ENCODE results near the gene TOX4. TPM values are rescaled to one million over a fixed set of nuclear protein-coding genes. Genes with fewer than 3 reads are reported as not detected.
"Not testable (repeated sequence)": the region's sequence is repeated elsewhere in the genome, so short reads cannot be mapped to it uniquely, and the experiment has no call there.

TOX4 gene
- total RNA-seq, 2 donors from 2014 or later, result 78.5 to 81.7 TPM

- H3K4me1 Mint-ChIP-seq, result no peaks in the 10 kb centered on the region
- no peaks in the 10 kb centered on the region for H3K9me3 Mint-ChIP-seq
- ATAC-seq (replicated peaks), result no peak
- no peaks in the 10 kb centered on the region for H3K36me3 Mint-ChIP-seq (ENCODE audit: low read depth)
- H3K27ac Mint-ChIP-seq, result no peak overlapping the region
- no peak overlapping the region for H3K4me3 Mint-ChIP-seq
- H3K27me3 Mint-ChIP-seq, result peaks cover 45% of the 10 kb centered on the region
These were observed 59.6 kb downstream of the TOX4 start for GRCh38 chr14:21536418-21537089.

DNA sequence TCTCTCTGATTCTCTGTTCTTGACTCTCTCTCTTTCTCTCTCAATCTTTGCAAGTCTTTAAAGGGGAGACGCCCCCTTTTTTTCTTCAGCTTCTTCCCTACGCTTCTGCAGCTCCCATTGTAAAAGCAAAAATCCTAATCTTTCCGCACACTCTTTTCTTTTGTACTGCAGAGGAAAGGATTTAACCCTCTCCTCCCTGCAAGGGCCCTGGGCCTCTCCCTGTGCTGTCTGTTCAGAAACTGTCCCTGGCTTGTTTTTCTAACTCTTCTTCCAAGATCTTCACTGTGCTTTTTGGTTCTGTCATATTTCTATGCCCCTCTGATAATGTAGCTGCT lies 60.1 kb downstream of the TOX4 start:
- Mint-ChIP-seq H3K4me3 (no peak overlapping the region), H3K27ac (no peak overlapping the region), H3K9me3 (no peaks in the 10 kb centered on the region), H3K36me3 (ENCODE audit: low read depth) (no peaks in the 10 kb centered on the region), H3K4me1 (no peaks in the 10 kb centered on the region), H3K27me3 (peaks cover 43% of the 10 kb centered on the region)
- ATAC-seq (replicated peaks), result no peak

DNA sequence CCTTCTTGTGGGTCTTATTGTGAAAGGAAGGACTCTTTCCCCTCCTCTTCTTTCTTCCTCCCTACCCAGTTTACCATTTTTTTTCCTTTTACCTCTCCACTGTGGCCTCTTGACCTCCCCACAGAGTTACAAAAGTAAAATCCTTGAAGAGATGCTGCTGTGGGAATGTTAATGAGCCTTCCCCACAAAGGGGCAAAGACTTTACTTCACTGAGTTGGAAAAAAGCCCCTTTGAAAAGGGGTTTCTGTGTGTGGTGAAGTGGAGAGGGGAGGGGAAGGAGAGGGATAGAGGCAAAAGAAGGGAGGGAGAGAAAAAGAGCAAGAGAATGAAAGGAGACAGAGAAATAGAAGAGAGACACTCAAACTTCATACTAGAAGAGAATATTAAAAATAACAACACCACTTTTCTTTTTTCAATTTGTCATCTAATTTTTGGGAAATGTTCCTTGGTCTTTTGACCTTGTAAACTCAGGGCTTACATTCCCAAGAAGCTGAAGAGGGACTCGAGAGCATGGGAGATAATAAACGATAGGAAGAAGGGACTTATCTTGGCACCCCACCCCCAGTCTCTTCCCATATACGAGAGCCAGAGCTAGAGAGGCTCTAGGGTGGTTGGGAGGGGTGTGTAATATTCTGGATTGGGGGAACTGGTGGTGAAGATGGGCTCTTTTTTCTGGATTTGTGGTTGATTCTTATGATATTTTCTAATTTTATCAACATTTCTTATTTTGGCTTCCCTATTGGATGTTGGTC lies 62.4 kb downstream of the TOX4 start:
- Mint-ChIP-seq H3K9me3 (no peaks in the 10 kb centered on the region), H3K27me3 (peaks cover 52% of the 10 kb centered on the region), H3K4me3 (no peak overlapping the region), H3K36me3 (ENCODE audit: low read depth) (no peaks in the 10 kb centered on the region), H3K27ac (no peak overlapping the region), H3K4me1 (no peaks in the 10 kb centered on the region)
- ATAC-seq (replicated peaks), result no peak

- ATAC-seq (replicated peaks), result no peak
- no peak overlapping the region for H3K4me3 Mint-ChIP-seq
- no peaks in the 10 kb centered on the region for H3K36me3 Mint-ChIP-seq (ENCODE audit: low read depth)
- H3K9me3 Mint-ChIP-seq, result no peaks in the 10 kb centered on the region
- no peak overlapping the region for H3K27ac Mint-ChIP-seq
- H3K27me3 Mint-ChIP-seq, result peaks cover 37% of the 10 kb centered on the region
- H3K4me1 Mint-ChIP-seq, result no peaks in the 10 kb centered on the region
These were observed 64.5 kb downstream of the TOX4 start for GRCh38 chr14:21541413-21542074.

DNA sequence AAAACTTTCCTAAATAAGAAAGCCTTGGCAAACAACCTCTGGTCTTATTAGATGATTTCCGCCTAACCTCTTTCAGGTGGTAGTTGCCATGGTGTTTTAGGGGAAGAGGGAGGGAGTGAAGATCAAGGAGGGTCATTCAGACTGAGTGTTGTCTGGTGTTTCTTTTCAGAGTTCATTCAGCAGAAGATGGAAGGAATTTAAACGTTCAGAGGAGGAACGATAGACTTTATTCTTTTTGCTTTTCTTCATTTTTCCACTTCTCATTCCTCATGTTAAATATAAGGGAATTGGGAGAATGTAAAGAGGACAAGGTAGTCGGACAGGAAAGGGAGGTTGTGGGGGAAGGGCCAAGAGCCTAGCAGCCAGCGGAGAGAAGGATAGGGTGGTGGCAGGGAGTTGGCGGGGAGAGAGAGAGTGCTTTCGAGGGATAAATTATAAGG lies 66.5 kb downstream of the TOX4 start:
- no peak for ATAC-seq (replicated peaks)
- H3K27ac Mint-ChIP-seq, result no peak overlapping the region
- no peaks in the 10 kb centered on the region for H3K9me3 Mint-ChIP-seq
- no peaks in the 10 kb centered on the region for H3K36me3 Mint-ChIP-seq (ENCODE audit: low read depth)
- H3K4me1 Mint-ChIP-seq, result no peaks in the 10 kb centered on the region
- peaks cover 26% of the 10 kb centered on the region for H3K27me3 Mint-ChIP-seq
- no peak overlapping the region for H3K4me3 Mint-ChIP-seq

DNA sequence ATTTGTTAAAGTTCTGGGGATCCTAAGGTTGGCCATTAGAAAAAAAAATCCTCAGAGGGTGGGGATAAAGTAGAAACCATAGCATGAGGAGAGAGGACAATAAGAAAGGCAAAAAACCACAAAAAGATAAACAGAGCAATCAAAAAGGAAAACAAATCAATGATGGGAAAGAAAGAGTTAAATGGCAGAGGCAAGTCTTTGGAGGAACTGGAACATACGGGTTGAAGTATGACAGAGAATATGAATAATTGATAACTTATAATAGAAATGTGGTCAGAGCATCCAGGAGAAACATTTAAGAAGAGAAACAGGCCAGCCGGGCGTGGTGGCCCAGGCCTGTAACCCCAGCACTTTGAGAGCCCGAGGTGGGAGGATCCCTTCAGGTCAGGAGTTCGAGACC lies 67.0 kb downstream of the TOX4 start:
- no peaks in the 10 kb centered on the region for H3K36me3 Mint-ChIP-seq (ENCODE audit: low read depth)
- no peak for ATAC-seq (replicated peaks)
- H3K4me3 Mint-ChIP-seq, result no peak overlapping the region
- H3K27ac Mint-ChIP-seq, result no peak overlapping the region
- peaks cover 21% of the 10 kb centered on the region for H3K27me3 Mint-ChIP-seq
- H3K4me1 Mint-ChIP-seq, result no peaks in the 10 kb centered on the region
- H3K9me3 Mint-ChIP-seq, result no peaks in the 10 kb centered on the region

GRCh38 chr14:21544588-21544987 lies 67.6 kb downstream of the TOX4 start:
- H3K27me3 Mint-ChIP-seq, result peaks cover 15% of the 10 kb centered on the region
- ATAC-seq (replicated peaks); H3K4me1 Mint-ChIP-seq; H3K4me3 Mint-ChIP-seq; H3K27ac Mint-ChIP-seq; H3K9me3 Mint-ChIP-seq; H3K36me3 Mint-ChIP-seq (ENCODE audit: low read depth): not testable (repeated sequence)

Other genes with a start within 250 kb of the TOX4 start
- 100 to 1,000 TPM; 720 to 984 TPM for gene HNRNPC, start 207.8 kb upstream of the TOX4 start, total RNA-seq
- not detected for gene RPGRIP1, start 197.1 kb upstream of the TOX4 start, total RNA-seq
- gene SUPT16H, start 93.2 kb upstream of the TOX4 start, total RNA-seq, result 100 to 1,000 TPM; 120 to 176 TPM
- gene CHD8, start 21.1 kb upstream of the TOX4 start, total RNA-seq, result 100 to 1,000 TPM; 105 to 124 TPM
- gene RAB2B, start 236 bp upstream of the TOX4 start, total RNA-seq, result 10 to 100 TPM; 30.6 to 69.2 TPM
- 10 to 100 TPM; 59.5 to 71.9 TPM for gene METTL3, start 34.1 kb downstream of the TOX4 start, total RNA-seq
- 1 to 10 TPM; 1.2 to 6.0 TPM for gene SALL2, start 49.2 kb downstream of the TOX4 start, total RNA-seq
- not detected for gene OR10G3, start 102.9 kb downstream of the TOX4 start, total RNA-seq
- not detected for gene OR10G2, start 157.7 kb downstream of the TOX4 start, total RNA-seq
- gene OR4E2, start 176.6 kb downstream of the TOX4 start, total RNA-seq, result not detected
- under 1 TPM; 0.09 to 0.71 TPM for gene OR4E1, start 196.6 kb downstream of the TOX4 start, total RNA-seq